HepG2 (cell line): ENCODE results near the gene VMO1. TPM values are rescaled to one million over a fixed set of nuclear protein-coding genes. Genes with fewer than 3 reads are reported as not detected.

Experiments
- ARID3A ChIP-seq: IDR thresholded peaks from 2 replicates; pipeline ENCODE4 v1.6.1; 2012; ENCODE audit warnings: low read depth, low read length, improper control_type of control experiment
- ASH2L ChIP-seq: fragments of 300-600, 200-600 bp; sonication (generic); IDR thresholded peaks from 2 replicates; pipeline ENCODE4 v1.7.0; 2017; ENCODE audit warnings: low read depth, mild to moderate bottlenecking, moderate library complexity, mixed read lengths, low read length; ENCODE audit not compliant: insufficient read length
- CTCF ChIP-seq: sonication (generic); formaldehyde crosslinking; IDR thresholded peaks from 2 replicates; pipeline ENCODE4 v1.5.0; 2020; ENCODE audit warnings: mild to moderate bottlenecking, missing genetic modification reagents, moderate library complexity
- E2F5 ChIP-seq: sonication (generic); formaldehyde crosslinking; conservative IDR thresholded peaks from 2 replicates; pipeline ENCODE4 v1.4.0; 2020; ENCODE audit warnings: missing genetic modification reagents
- KDM5B ChIP-seq: sonication (generic); formaldehyde crosslinking; IDR thresholded peaks from 2 replicates; pipeline ENCODE4 v1.4.0; 2020; ENCODE audit warnings: missing genetic modification reagents, mild to moderate bottlenecking, borderline replicate concordance
- MXD4 ChIP-seq: IDR thresholded peaks from 2 replicates; pipeline ENCODE4 v1.6.1; 2016; ENCODE audit warnings: mild to moderate bottlenecking, missing biosample characterization, missing genetic modification reagents
- NFATC3 ChIP-seq: sonication (generic); formaldehyde crosslinking; IDR thresholded peaks from 2 replicates; pipeline ENCODE4 v1.5.1; 2020; ENCODE audit warnings: mild to moderate bottlenecking, missing genetic modification reagents
- NFE2L2 ChIP-seq: fragments of 150-350 bp; IDR thresholded peaks from 2 replicates; pipeline ENCODE4 v1.6.1; 2014; ENCODE audit warnings: low read length
- SOX5 ChIP-seq: IDR thresholded peaks from 2 replicates; pipeline ENCODE4 v1.6.1; 2016; ENCODE audit warnings: borderline replicate concordance
- YEATS4 ChIP-seq: sonication (generic); formaldehyde crosslinking; IDR thresholded peaks from 2 replicates; pipeline ENCODE4 v1.4.0; 2020; ENCODE audit warnings: missing genetic modification reagents, borderline replicate concordance
- ZBTB38 ChIP-seq: sonication (generic); formaldehyde crosslinking; IDR thresholded peaks from 2 replicates; pipeline ENCODE4 v1.5.1; 2020; ENCODE audit warnings: mild to moderate bottlenecking, missing genetic modification reagents
- ZBTB7A ChIP-seq: sonication (generic); formaldehyde crosslinking; IDR thresholded peaks from 2 replicates; pipeline ENCODE4 v1.8.0; 2022; ENCODE audit warnings: mild to moderate bottlenecking, missing genetic modification reagents
- ZFP91 ChIP-seq: sonication (generic); formaldehyde crosslinking; IDR thresholded peaks from 2 replicates; pipeline ENCODE4 v1.9.0; 2022; ENCODE audit warnings: missing genetic modification reagents, mild to moderate bottlenecking, borderline replicate concordance
- ZMAT3 ChIP-seq: sonication (generic); formaldehyde crosslinking; conservative IDR thresholded peaks from 2 replicates; pipeline ENCODE4 v1.7.0; 2021; ENCODE audit warnings: missing genetic modification reagents
- ZMYM4 ChIP-seq: sonication (generic); formaldehyde crosslinking; IDR thresholded peaks from 2 replicates; pipeline ENCODE4 v1.8.1; 2023; ENCODE audit warnings: mild to moderate bottlenecking, missing genetic modification reagents
- ZNF12 ChIP-seq: sonication (generic); formaldehyde crosslinking; IDR thresholded peaks from 2 replicates; pipeline ENCODE4 v1.5.0; 2020; ENCODE audit warnings: missing genetic modification reagents
- ZNF441 ChIP-seq: sonication (generic); formaldehyde crosslinking; IDR thresholded peaks from 2 replicates; pipeline ENCODE4 v1.7.0; 2021; ENCODE audit warnings: missing genetic modification reagents, borderline replicate concordance
- ZNF672 ChIP-seq: sonication (generic); formaldehyde crosslinking; IDR thresholded peaks from 2 replicates; pipeline ENCODE4 v1.8.1; 2022; ENCODE audit warnings: missing genetic modification reagents
- ZNF691 ChIP-seq: sonication (generic); formaldehyde crosslinking; IDR thresholded peaks from 2 replicates; pipeline ENCODE4 v1.4.0; 2020; ENCODE audit warnings: missing genetic modification reagents, low read depth, mild to moderate bottlenecking, borderline replicate concordance
- ZNF761 ChIP-seq: sonication (generic); formaldehyde crosslinking; conservative IDR thresholded peaks from 2 replicates; pipeline ENCODE4 v1.4.0; 2020; ENCODE audit warnings: mild to moderate bottlenecking, missing genetic modification reagents
- polyA plus RNA-seq, 8 experiments: library from polyadenylated mRNA; depleted of rRNA in 3 of 8; stranded (reverse) in 7 of 8; unstranded in 1 of 8; fragments of >200 nt; fragmentation: Illumina TruSeq in 4 of 8; extraction: Trizol in 4 of 8; gene quantifications; 2 replicates each; pipeline versions ENCODE4 v1.2.1 to v1.2.3, GENCODE V29; 2011 to 2016; ENCODE audit warnings: low read depth in 4 of 8, missing spikeins in 1 of 8, mixed read lengths in 1 of 8; ENCODE audit not compliant: insufficient read depth in 1 of 8
- total RNA-seq, 5 experiments: library from RNA; depleted of rRNA; stranded (reverse); fragments of >200 nt; fragmentation: Illumina TruSeq; extraction: Trizol; gene quantifications; 2 replicates each; pipeline ENCODE4 v1.2.3, GENCODE V29; 2016; ENCODE audit warnings: low read depth in 1 of 5

Gene VMO1
- total and polyA plus RNA-seq, 2 of the 13 experiments (the other 11 are each of a cell fraction or from before 2014, with no cell fraction given): not detected

GRCh38 chr17:4789951-4790704, 4.0 kb upstream of the VMO1 start (continued):
- no peak for TF ChIP-seq ARID3A
- peak; percentile 48; the same call in 1 of the 2 replicates for TF ChIP-seq ZBTB7A (CRISPR knock-in tag)
- TF ChIP-seq ZNF441 (CRISPR knock-in tag): 0 out of 2 replicates have a peak, but pooled peaks have one; percentile 80
- no peak for TF ChIP-seq NFATC3 (CRISPR knock-in tag)
- TF ChIP-seq KDM5B (CRISPR knock-in tag): 0 out of 2 replicates have a peak, but pooled peaks have one; percentile 19
- no peak for TF ChIP-seq ZNF12 (CRISPR knock-in tag)
- peak; percentile 85 for TF ChIP-seq ZBTB38
- TF ChIP-seq ZFP91 (CRISPR knock-in tag): peak; percentile 84
- peak; percentile 84 for TF ChIP-seq CTCF (CRISPR knock-in tag)
- peak; percentile 59 for TF ChIP-seq ZMYM4
- TF ChIP-seq ZNF691: peak; percentile 77; the same call in 1 of the 2 replicates
- TF ChIP-seq MXD4: no peak; the same call in 1 of the 2 replicates
- peak; percentile 80 for TF ChIP-seq YEATS4 (CRISPR knock-in tag)
- peak; percentile 84; the same call in 1 of the 2 replicates for TF ChIP-seq ZNF761
- TF ChIP-seq ZNF672 (CRISPR knock-in tag): peak; percentile 81; the same call in 1 of the 2 replicates
- peak; percentile 67 for TF ChIP-seq ASH2L
- 0 out of 2 replicates have a peak, but pooled peaks have one; percentile 8 for TF ChIP-seq SOX5 (CRISPR knock-in tag)
- peak; percentile 71; the same call in 1 of the 2 replicates for TF ChIP-seq E2F5 (CRISPR knock-in tag)
- TF ChIP-seq NFE2L2: no peak
- peak; percentile 75; the same call in 1 of the 2 replicates for TF ChIP-seq ZMAT3 (CRISPR knock-in tag)
